Measurements from ENCODE around the gene DIAPH2.

- TF ChIP-seq CTCF (conservative IDR thresholded peaks at IDR 0.05; ENCODE audit: low read length) (no peak), EZH2phosphoT487 (IDR thresholded peaks at IDR 0.05; ENCODE audit: borderline replicate concordance) (no peak)
Observed at GRCh38 chrX:97189668-97190067, 505.0 kb downstream of the DIAPH2 start.
